Mucosa of descending colon (tissue), 3 donors: Measurements from ENCODE around the gene GJA5. TPM values are rescaled to one million over a fixed set of nuclear protein-coding genes. Genes with fewer than 3 reads are reported as not detected.

Source experiments
- ATAC-seq: fragments of 200-7000 bp; cut with Tn5 transposase; one replicate; pipeline ENCODE4 v1.9.1; 2020; ENCODE audit warnings: mild to moderate bottlenecking, moderate library complexity
- DNase-seq, 3 donors: peaks; one replicate each; pipeline ENCODE4 v3.0.0-alpha.2; 2020
- H3K36me3 ChIP-seq: fragments of 200-600 bp; one replicate; pipeline ENCODE4 v1.8.0; 2021; ENCODE audit warnings: low read depth, mild to moderate bottlenecking
- H3K4me1 ChIP-seq: fragments of 200-600 bp; one replicate; pipeline ENCODE4 v1.8.0; 2021; ENCODE audit warnings: low read depth, mild to moderate bottlenecking
- H3K4me3 ChIP-seq: fragments of 200-600 bp; one replicate; pipeline ENCODE4 v1.8.0; 2021; ENCODE audit warnings: mild to moderate bottlenecking
- H3K9me3 ChIP-seq: fragments of 200-600 bp; one replicate; pipeline ENCODE4 v1.8.0; 2021; ENCODE audit warnings: mild to moderate bottlenecking
- intact Hi-C, 2 donors: fragments of 100-400 bp; cut with DNase I in 1 of 2; cut with micrococcal nuclease in 1 of 2; formaldehyde crosslinking; loops; one replicate each; pipeline versions ENCODE4 v1.11.0 to v1.11.1; 2022; cut with DNase I, micrococcal nuclease
- total RNA-seq, 3 donors: library from RNA; stranded (reverse); fragmentation: NEBNext Ultra II Directional in 2 of 3; extraction: Animal tissue kit (Norgen Biotek cat#: 25700) in 2 of 3; gene quantifications; one replicate each; pipeline versions ENCODE4 v1.2.1 to v1.2.4, GENCODE V29; 2021 to 2023
- TF ChIP-seq, protein P1 (sequence below): fragments of 200-600 bp; IDR thresholded peaks from one replicate; pipeline ENCODE4 v1.8.0; 2022; ENCODE audit warnings: antibody characterized with exemption, mild to moderate bottlenecking
- donor health status: DM: no; HTN: no; CAD: no; lungs with moderate emphysema.
- donor health status: DM: no; HTN: no; CAD: no.
- donor health status: DM: no; HTN: yes; CAD: no.

Gene GJA5
- total RNA-seq, 3 donors from 2014 or later, result 1.3 to 7.7 (median 3.0) TPM

DNA sequence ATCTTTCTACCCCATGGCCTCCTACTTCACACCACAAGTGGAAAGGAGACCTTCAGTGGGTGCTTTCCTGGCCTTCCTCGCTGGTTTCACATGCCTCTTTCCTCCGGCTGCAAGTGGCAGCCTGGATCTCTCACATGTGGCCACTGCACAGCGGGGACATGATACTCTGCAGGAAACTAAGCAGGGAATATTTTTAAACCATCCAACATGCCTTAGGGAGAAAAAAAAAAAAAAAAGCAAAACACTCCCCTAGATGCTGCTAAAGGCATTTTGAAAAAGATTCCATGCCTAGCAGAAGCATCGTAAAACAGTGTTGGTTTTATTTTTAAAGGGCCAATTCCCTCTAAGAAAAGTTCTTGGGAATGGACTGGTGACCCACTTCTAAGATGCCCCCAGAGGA, 12.2 kb upstream of the GJA5 start:
- ATAC-seq, result no peak
- intact Hi-C loops, result no loop called here
- TF ChIP-seq, protein P1, sequence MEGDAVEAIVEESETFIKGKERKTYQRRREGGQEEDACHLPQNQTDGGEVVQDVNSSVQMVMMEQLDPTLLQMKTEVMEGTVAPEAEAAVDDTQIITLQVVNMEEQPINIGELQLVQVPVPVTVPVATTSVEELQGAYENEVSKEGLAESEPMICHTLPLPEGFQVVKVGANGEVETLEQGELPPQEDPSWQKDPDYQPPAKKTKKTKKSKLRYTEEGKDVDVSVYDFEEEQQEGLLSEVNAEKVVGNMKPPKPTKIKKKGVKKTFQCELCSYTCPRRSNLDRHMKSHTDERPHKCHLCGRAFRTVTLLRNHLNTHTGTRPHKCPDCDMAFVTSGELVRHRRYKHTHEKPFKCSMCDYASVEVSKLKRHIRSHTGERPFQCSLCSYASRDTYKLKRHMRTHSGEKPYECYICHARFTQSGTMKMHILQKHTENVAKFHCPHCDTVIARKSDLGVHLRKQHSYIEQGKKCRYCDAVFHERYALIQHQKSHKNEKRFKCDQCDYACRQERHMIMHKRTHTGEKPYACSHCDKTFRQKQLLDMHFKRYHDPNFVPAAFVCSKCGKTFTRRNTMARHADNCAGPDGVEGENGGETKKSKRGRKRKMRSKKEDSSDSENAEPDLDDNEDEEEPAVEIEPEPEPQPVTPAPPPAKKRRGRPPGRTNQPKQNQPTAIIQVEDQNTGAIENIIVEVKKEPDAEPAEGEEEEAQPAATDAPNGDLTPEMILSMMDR, result no peak
- Histone ChIP-seq H3K4me3 (no peak overlapping the region), H3K36me3 (no peaks in the 10 kb centered on the region), H3K9me3 (no peaks in the 10 kb centered on the region), H3K4me1 (no peaks in the 10 kb centered on the region)
- no peak for DNase-seq

DNA sequence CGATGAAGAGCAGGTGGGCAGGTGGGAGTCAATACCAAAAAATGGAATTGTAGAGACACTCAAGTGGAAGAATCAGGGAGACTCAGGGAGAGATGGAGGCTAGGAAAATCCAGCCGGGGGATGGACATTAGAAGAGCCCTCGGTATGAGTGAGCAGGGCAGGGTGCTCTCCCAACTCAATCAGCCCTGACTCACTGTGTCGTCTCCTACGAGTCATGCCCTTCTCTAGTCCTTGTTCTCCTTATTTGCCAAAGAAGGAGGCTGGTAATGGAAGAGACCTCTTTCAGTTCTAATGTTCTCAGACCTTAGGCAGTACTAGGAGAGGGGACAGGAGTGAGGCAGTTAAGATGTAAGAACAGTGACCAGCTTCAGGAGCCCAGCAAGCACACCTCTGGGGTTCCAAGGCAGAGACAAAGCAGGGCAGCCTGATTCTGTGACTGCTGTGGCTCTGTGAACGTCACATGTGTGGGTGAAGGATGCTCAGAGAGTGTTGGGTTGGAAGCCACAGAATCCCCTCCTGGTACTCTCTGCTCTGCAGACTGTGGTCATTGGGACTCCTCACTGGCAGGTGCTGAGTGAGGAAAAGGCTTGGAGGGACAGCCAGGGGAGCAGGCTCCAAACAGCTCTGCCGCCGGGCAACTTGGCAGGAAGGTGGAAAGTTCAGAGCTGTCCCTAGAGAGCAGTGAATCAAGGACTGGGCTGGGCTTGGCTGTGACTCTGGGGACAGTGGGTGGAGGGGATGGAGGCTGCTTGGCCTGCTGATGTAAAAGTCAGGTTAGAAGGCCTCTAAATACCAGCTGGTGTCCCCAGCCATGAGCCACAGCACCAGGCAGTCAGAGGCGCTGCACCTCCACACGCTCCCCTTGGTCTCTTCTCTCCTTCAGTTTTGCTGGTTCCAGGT, 11.1 kb upstream of the GJA5 start:
- TF ChIP-seq, protein P1, result no peak
- Histone ChIP-seq H3K36me3 (no peaks in the 10 kb centered on the region), H3K4me3 (no peak overlapping the region), H3K4me1 (no peaks in the 10 kb centered on the region), H3K9me3 (no peaks in the 10 kb centered on the region)
- DNase-seq, result no peak
- intact Hi-C loops, result no loop called here
- ATAC-seq, result no peak

DNA sequence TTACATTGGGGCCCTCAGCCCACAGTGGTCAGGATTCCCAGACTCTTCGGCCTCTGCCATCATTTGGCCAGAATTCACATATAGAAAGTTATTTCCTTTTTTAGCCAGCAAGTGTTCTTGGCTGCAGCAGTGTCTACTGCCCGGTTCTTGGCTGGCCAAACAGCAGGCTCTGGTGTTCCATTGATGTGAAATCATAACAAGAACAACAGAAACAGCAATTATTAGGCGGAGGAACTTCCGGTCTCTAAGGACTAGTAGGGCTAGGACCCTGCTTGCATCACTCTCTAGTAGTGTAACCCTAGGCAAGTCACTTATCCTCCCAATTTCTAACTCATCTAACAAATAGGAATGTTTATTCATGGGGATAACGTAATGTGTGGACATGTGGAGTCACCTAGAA, 8.7 kb upstream of the GJA5 start:
- no peak overlapping the region for H3K4me3 ChIP-seq
- no peaks in the 10 kb centered on the region for H3K4me1 ChIP-seq
- ATAC-seq (no peak), DNase-seq (no peak)
- TF ChIP-seq, protein P1, result no peak
- H3K36me3 ChIP-seq, result no peaks in the 10 kb centered on the region
- intact Hi-C loops, result no loop called here
- H3K9me3 ChIP-seq, result no peaks in the 10 kb centered on the region

DNA sequence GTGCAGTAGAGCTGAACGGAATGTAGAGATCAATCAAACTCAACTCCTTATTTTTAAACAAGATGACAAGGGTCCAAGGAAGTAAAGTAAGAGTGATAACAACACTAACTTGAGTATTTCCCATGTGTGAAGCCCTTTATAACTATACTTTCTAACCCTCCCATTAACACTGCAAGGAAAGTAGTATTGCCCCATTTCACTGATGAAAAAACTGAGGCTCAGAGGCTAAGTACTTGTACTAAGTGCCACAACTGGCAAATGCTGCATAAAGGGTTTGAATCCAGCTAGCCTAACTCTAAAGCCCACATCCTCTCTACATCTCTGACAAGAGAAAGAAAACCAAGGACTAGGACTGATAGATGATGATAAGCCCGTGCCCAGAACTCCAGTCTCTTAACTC, 8.2 kb upstream of the GJA5 start:
- DNase-seq (no peak), ATAC-seq (no peak)
- Histone ChIP-seq H3K4me1 (no peaks in the 10 kb centered on the region), H3K36me3 (no peaks in the 10 kb centered on the region), H3K9me3 (no peaks in the 10 kb centered on the region), H3K4me3 (no peak overlapping the region)
- intact Hi-C loops, result no loop called here
- TF ChIP-seq, protein P1, result no peak

DNA sequence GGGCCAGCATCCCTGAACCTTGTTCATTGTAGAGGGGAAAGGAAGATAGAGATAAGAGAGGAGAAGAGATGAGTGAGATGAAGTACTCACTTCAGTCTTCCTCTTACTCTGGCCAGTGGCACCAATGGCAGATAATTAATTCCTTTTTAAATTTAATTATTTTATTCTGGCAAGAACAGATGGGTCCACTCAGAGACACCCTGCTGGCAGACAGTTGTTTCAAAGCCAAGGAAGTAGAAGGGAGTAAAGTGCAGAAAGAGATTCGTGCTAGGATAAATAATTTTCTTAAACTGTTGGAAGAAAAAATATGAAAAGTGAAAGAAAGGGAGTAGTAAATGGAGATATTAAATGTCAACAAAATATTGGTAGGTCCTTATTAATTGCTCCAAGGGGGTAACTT, 7.7 kb upstream of the GJA5 start:
- Histone ChIP-seq H3K4me3 (no peak overlapping the region), H3K36me3 (no peaks in the 10 kb centered on the region), H3K9me3 (no peaks in the 10 kb centered on the region), H3K4me1 (no peaks in the 10 kb centered on the region)
- ATAC-seq, result no peak
- intact Hi-C loops, result no loop called here
- TF ChIP-seq, protein P1, result no peak
- no peak for DNase-seq
